GM19025 (cell line): ENCODE data around the gene KLF8.

Experiments
- ATAC-seq: cut with Tn5 transposase; IDR thresholded peaks from one replicate; pipeline ENCODE4 v1.9.1; 2021; ENCODE audit warnings: mild to moderate bottlenecking, low read depth, moderate library complexity; ENCODE audit not compliant: unreplicated experiment

The KLF8 gene

GRCh38 chrX:56308726-56309125, 76.6 kb downstream of the KLF8 start:
- ATAC-seq, result no peak

DNA sequence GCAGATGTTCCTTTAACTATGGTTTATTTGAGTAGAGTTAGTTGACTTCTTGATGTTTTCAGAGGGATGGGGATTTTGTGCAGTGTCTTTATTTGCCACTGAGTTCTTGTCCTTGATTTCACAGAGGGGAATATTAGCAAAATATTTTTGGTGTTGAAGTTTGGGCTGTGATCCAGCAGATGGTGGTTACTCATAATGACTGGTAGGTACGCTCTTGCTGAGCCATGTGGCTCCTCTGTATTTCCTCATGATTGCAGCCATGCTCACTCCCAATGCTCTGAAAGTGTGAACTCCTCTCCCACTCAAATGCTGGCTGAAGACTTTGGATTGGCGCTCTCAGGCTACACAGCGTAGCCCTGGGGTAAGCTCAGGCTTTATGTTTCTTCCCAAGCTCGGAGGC, 77.7 kb downstream of the KLF8 start:
- no peak for ATAC-seq

DNA sequence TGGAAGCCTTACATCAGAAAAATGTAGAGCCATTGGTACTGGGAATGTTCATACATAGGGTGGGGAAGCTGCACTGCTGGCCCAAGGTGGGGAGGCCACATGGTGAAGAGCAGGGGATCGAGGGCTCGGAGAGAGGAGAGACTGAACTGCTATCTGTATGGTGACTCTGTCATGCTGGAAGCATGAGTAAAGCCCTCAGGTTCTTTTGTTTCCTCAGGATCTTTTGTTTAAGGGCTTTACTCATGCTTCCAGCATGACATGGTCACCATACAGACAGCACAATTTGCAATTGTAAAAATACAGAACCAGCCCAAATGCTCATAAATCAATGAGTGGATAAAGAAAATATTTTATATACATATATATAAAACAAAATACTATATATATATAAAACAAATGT, 78.4 kb downstream of the KLF8 start:
- ATAC-seq, result no peak

GRCh38 chrX:56313308-56313707, 81.2 kb downstream of the KLF8 start:
- ATAC-seq, result no peak

- no peak for ATAC-seq
Observed at GRCh38 chrX:56314334-56314733, 82.2 kb downstream of the KLF8 start.

DNA sequence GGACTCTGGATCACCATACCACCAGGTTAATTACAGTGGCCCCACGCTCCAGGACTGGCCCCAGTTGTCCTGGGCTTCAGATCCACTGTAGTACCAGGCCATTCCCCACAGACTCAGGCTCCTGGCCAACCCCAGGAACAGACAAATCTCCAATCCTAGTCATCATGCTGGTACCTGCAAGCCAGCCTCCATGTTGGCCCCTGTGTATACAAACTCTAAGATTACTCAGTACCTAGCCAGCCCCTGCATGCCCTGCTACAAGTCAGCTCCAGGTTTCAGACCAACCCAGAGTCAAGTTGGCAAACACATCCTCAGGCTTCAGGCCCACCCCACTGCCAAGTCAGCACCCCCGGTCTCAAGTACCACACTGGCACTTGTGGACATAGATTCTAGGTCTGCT, 85.9 kb downstream of the KLF8 start:
- ATAC-seq, result no peak

- no peak for ATAC-seq
Observed at GRCh38 chrX:56319165-56319564, 87.0 kb downstream of the KLF8 start.
